Right lobe of liver (tissue), 6 donors: ENCODE data around the gene ZCCHC8. TPM values are rescaled to one million over a fixed set of nuclear protein-coding genes. Genes with fewer than 3 reads are reported as not detected.

Experiments used
- ATAC-seq, 4 donors: fragments of 200-7000 bp; cut with Tn5 transposase; one replicate each; pipeline ENCODE4 v1.9.1; 2020; ENCODE audit warnings: mild to moderate bottlenecking in 4 of 4, moderate library complexity in 4 of 4
- DNase-seq, 3 donors: peaks; one replicate each; pipeline ENCODE4 v3.0.0-alpha.2; 2020
- H3K27ac ChIP-seq, 3 donors: fragments of 200-600 bp; one replicate each; pipeline ENCODE4 v1.8.0; 2022
- H3K27me3 ChIP-seq, 2 donors: fragments of 200-600 bp; one replicate each; pipeline ENCODE4 v1.8.0; 2022
- H3K36me3 ChIP-seq, 4 donors: fragments of 200-600 bp; sonication (generic) in 1 of 4; one replicate each; pipeline versions ENCODE4 v1.5.1 to v1.8.0; 2017 to 2022; ENCODE audit warnings: control low read depth in 1 of 4
- H3K4me1 ChIP-seq, 4 donors: fragments of 200-600 bp; sonication (generic) in 1 of 4; one replicate each; pipeline versions ENCODE4 v1.5.1 to v1.8.0; 2017 to 2022; ENCODE audit warnings: control low read depth in 1 of 4
- H3K4me3 ChIP-seq, 3 donors: fragments of 200-600 bp; one replicate each; pipeline ENCODE4 v1.8.0; 2022
- H3K9me3 ChIP-seq, 4 donors: fragments of 200-600 bp; sonication (generic) in 1 of 4; one replicate each; pipeline versions ENCODE4 v1.5.1 to v1.8.0; 2017 to 2022; ENCODE audit warnings: control low read depth in 1 of 4
- POLR2A ChIP-seq: fragments of 450-650 bp; IDR thresholded peaks from one replicate; pipeline ENCODE4 v1.6.1; 2017; ENCODE audit warnings: antibody characterized with exemption, mild to moderate bottlenecking
- WGBS: methylation state at CpG from one replicate; pipeline ENCODE4 v1.1.6; 2018; ENCODE audit warnings: low coverage, low lambda C conversion rate; ENCODE audit not compliant: insufficient coverage; ENCODE audit errors: missing lambda C conversion rate; 5-methylcytosine and 5-hydroxymethylcytosine counted together
- intact Hi-C, 2 donors: fragments of 100-400 bp; cut with DNase I; formaldehyde crosslinking; loops; one replicate each; pipeline versions ENCODE4 v1.11.2 to v1.14.1; 2022
- total RNA-seq, 6 experiments: library from RNA; depleted of rRNA in 2 of 6; stranded (reverse); fragments of >200 nt in 2 of 6; fragmentation: NEBNext Ultra II Directional in 3 of 6; extraction: Animal tissue kit (Norgen Biotek cat#: 25700) in 3 of 6; gene quantifications; one replicate each; pipeline versions ENCODE4 v1.1.0 to v1.2.4, GENCODE V29; 2016 to 2023
- TF ChIP-seq, protein P1 (sequence below), 4 donors: fragments of 200-600 bp in 3 of 4; fragments of 450-650 bp in 1 of 4; IDR thresholded peaks; one replicate each; pipeline versions ENCODE4 v1.5.1 to v1.8.0; 2016 to 2022; ENCODE audit warnings: antibody characterized with exemption in 4 of 4, mild to moderate bottlenecking in 2 of 4
- donor health status: DM: no; HTN: yes; CAD: no.
- donor health status: DM: no; HTN: no; CAD: no.
- donor health status: DM: no; HTN: no; CAD: no.
- donor health status: DM: no; HTN: yes; CAD: no.
- donor health status: DM: no; HTN: yes; CAD: no.

The ZCCHC8 gene
- total RNA-seq, 6 experiments from 2014 or later: 8.5 to 13.0 (median 9.3) TPM

GRCh38 chr12:122538496-122538895 lies 37.8 kb upstream of the ZCCHC8 start:
- WGBS: 98% methylated on average over 4 of the region's 5 CpGs
- DNase-seq (no peak), ATAC-seq (no peak)
- no peaks in the 10 kb centered on the region for H3K9me3 ChIP-seq
- no peaks in the 10 kb centered on the region for H3K27me3 ChIP-seq
- H3K4me1 ChIP-seq: no peaks in the 10 kb centered on the region
- intact Hi-C loops: no loop called here
- no peaks in the 10 kb centered on the region for H3K36me3 ChIP-seq
- TF ChIP-seq POLR2A: no peak
- TF ChIP-seq, protein P1, sequence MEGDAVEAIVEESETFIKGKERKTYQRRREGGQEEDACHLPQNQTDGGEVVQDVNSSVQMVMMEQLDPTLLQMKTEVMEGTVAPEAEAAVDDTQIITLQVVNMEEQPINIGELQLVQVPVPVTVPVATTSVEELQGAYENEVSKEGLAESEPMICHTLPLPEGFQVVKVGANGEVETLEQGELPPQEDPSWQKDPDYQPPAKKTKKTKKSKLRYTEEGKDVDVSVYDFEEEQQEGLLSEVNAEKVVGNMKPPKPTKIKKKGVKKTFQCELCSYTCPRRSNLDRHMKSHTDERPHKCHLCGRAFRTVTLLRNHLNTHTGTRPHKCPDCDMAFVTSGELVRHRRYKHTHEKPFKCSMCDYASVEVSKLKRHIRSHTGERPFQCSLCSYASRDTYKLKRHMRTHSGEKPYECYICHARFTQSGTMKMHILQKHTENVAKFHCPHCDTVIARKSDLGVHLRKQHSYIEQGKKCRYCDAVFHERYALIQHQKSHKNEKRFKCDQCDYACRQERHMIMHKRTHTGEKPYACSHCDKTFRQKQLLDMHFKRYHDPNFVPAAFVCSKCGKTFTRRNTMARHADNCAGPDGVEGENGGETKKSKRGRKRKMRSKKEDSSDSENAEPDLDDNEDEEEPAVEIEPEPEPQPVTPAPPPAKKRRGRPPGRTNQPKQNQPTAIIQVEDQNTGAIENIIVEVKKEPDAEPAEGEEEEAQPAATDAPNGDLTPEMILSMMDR (IDR thresholded peaks at IDR 0.05): no peak
- no peak overlapping the region for H3K4me3 ChIP-seq
- H3K27ac ChIP-seq: no peak overlapping the region

GRCh38 chr12:122537021-122537420 lies 36.3 kb upstream of the ZCCHC8 start:
- Histone ChIP-seq H3K36me3 (no peaks in the 10 kb centered on the region), H3K4me1 (no peaks in the 10 kb centered on the region), H3K9me3 (no peaks in the 10 kb centered on the region)

GRCh38 chr12:122533856-122534255 lies 33.1 kb upstream of the ZCCHC8 start:
- Histone ChIP-seq H3K4me3 (no peak overlapping the region), H3K9me3 (no peaks in the 10 kb centered on the region), H3K27me3 (no peaks in the 10 kb centered on the region), H3K36me3 (no peaks in the 10 kb centered on the region), H3K27ac (no peak overlapping the region), H3K4me1 (no peaks in the 10 kb centered on the region)
- DNase-seq: no peak
- intact Hi-C loops: no loop called here
- WGBS: 100% methylated on average over 2 of the region's 2 CpGs
- TF ChIP-seq, protein P1 (IDR thresholded peaks at IDR 0.05): no peak
- no peak for TF ChIP-seq POLR2A
- no peak for ATAC-seq

More at GRCh38 chr12:122537021-122537420, 36.3 kb upstream of the ZCCHC8 start:
- TF ChIP-seq, protein P1 (IDR thresholded peaks at IDR 0.05): no peak
- TF ChIP-seq POLR2A: no peak
- DNase-seq (no peak), ATAC-seq (no peak)
- Histone ChIP-seq H3K27ac (no peak overlapping the region), H3K4me3 (no peak overlapping the region), H3K27me3 (no peaks in the 10 kb centered on the region)
- intact Hi-C loops: no loop called here
- WGBS: 97% methylated on average over 4 of the region's 4 CpGs

DNA sequence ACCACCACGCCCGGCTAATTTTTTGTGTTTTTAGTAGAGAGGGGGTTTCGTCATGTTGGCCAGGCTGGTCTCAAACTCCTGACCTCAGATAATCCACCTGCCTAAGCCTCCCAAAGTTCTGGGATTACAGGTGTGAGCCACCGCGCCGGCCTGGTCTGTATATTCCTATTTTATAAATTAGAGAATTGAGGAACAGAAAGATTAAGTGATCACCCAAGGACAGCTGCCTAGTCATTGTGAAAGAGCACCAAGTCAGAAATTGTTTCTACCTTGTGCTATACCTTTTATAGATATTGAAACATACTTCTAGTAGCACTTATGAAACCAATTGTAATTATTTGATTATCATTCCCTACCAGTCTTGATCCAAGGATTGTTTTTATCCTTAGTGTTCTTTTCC lies 28.3 kb upstream of the ZCCHC8 start:
- H3K27ac ChIP-seq: no peak overlapping the region
- intact Hi-C loops: no loop called here
- H3K4me3 ChIP-seq: no peak overlapping the region
- H3K27me3 ChIP-seq: no peaks in the 10 kb centered on the region
- 93% methylated on average over 5 of the region's 6 CpGs for WGBS
- no peaks in the 10 kb centered on the region for H3K36me3 ChIP-seq
- H3K4me1 ChIP-seq: peaks cover 0 to 23% (median 9%) of the 10 kb centered on the region in 4 donors
- no peak for ATAC-seq
- DNase-seq: no peak
- H3K9me3 ChIP-seq: no peaks in the 10 kb centered on the region
- TF ChIP-seq, protein P1 (IDR thresholded peaks at IDR 0.05): no peak
- TF ChIP-seq POLR2A: no peak

DNA sequence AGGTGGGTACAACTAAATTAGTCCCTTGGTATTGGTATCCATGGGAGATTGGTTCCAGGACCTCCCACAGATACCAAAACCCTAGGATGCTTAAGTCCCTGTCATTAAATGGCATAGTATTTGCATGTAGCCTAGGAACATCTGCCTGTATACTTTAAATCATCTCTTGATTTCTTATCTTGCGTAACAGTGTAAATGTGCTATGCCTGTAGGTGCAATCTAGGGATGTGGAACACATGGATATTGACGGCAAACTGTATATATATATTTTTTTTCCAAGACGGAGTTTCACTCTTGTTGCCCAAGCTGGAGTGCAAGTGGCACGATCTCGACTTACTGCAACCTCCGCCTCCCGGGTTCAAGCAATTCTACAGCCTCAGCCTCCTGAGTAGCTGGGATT lies 27.9 kb upstream of the ZCCHC8 start:
- DNase-seq (no peak), ATAC-seq (no peak)
- no peak overlapping the region for H3K27ac ChIP-seq
- H3K27me3 ChIP-seq: no peaks in the 10 kb centered on the region
- H3K4me1 ChIP-seq: peaks cover 0 to 27% (median 11%) of the 10 kb centered on the region in 4 donors
- intact Hi-C loops: no loop called here
- 88% methylated on average over 5 of the region's 7 CpGs for WGBS
- H3K9me3 ChIP-seq: no peaks in the 10 kb centered on the region
- H3K4me3 ChIP-seq: no peak overlapping the region
- H3K36me3 ChIP-seq: no peaks in the 10 kb centered on the region
- TF ChIP-seq, protein P1 (IDR thresholded peaks at IDR 0.05): no peak
- no peak for TF ChIP-seq POLR2A
